ENCODE data around the gene PRDM16.

DNA sequence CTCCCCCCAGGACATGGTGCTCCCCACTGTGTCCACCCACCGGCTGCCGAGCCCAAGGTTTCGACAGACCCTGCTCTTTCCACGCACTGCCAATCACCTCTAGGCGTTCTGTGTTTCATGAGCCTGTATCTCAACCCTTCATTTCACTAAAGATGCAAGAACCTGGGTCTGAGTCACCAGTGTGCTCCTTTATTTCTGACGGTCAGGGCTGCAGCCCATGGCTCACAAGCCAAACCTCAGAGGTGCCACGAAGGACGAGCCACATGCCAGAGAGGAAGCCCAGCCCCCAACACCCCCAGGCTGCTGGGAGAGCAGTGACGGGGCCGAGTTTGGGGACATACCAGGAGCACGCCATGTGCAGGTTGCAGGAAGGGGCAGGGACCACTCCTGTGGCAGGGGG, 306.2 kb downstream of the PRDM16 start:
- TF ChIP-seq CTCF (IDR thresholded peaks at IDR 0.05; ENCODE audit: low read length) = no peak
- no peak for TF ChIP-seq EZH2 (IDR thresholded peaks at IDR 0.05; ENCODE audit: borderline replicate concordance, low read length)

Measured in OCI-LY1 (cell line).